Stimulated activated CD4-positive, alpha-beta T cell treated with anti-CD3 and anti-CD28 coated beads, Interleukin-1b, Interleukin-23, amount 100 ng/mL, for 1 hour (primary cell): Measurements from ENCODE around the gene TSC22D1.

Source experiments
- DNase-seq, 2 donors: peaks; one replicate each; pipeline ENCODE4 v3.0.0-alpha.2; 2020; ENCODE audit warnings: low read depth in 2 of 2

TSC22D1 gene

DNA sequence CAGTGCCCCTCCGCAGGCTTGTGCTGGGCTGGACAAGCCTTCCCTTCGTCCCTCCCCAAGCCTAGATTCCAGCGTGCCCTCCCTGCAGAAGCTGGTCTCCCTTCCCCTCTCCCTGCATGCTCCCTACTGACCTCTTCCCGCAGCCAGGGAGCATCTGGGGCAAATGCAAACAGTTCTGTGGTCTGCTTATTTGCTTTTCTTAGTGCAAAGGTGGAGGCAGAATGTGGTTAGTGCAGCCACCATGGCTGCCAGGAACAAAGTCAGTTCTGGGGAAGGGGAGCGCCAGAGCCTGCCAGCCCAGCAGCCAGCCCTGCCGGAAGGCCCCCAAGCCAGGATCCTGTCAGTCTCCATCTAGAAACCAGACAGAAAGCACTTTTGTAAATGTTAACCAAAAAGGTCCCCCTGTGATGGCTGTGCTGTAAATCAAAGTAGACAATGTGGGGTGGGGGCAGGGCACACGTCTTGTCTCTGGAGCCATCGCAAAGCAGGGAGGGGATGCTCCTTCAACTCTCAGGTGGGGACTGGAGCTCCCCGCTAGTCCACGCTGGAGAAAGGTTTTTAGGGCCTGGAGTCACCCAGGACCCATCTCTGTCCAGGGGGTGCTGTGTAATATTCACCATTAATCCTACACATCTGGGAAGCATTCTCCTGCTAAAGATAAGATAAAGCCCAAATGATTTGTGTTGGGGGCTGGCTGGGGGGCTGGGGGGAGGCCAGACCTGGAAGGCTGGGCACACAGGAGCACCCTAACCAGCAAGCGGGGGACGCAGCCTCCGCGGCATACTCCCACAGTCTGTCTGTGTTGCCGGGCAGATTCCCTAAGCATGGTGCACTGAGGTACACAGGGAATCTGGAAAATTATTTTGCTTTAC lies 171.6 kb downstream of the TSC22D1 start:
- no peak for DNase-seq

DNA sequence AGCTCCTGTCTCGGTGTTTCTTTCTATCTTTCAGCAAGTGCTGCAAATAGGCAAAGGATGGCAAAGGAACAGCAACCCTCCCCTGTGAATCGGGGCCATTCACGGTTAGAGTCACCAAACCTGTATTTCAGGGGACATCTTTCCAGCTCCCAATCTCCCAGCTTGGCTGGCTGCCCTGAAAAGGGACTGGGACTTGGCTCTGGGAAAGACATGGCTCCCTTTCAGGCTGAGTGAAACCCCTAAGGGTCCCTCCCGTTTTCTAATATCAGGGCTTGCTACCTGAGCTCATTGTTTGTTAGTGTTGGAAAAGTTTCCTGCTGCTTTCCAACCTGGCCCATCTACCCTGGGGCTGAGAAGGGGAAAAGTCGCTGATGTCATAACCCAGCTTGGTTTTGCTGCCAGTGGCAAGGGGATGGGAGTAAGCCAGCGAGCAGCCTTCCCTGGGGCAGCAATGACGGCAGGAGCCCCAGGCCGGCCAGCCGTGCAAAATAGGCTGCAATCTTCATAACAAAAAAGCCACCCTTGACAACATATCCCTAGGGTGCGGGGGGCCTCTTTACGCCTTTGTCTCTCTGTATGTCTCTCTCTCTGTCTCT lies 172.6 kb downstream of the TSC22D1 start:
- no peak for DNase-seq

DNA sequence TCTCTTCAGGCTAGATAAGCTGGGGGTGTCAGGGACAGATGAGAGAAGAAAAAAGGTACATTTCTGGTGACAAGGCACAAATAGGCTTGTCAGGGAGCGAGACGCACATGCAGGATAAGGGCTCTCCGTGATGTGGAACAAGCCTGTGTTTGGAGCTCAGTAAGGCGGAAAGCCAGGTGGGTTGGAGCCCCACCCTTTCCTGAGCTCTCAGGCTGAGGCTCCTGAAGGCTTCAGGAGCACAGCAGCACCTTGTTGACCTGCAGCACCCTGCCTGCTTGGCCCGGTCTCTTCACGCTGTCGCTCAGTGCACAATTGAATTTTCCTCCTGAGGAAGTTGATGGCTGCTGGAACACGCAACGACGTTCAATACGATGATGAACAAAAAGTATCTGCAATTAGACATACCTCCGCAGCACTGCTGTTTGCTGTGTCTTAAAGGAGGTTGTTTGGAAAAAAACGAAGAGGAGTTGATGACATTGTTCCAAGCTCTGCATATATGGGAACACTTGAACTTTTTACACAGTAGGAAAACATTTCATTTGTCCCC lies 173.2 kb downstream of the TSC22D1 start:
- no peak for DNase-seq

DNA sequence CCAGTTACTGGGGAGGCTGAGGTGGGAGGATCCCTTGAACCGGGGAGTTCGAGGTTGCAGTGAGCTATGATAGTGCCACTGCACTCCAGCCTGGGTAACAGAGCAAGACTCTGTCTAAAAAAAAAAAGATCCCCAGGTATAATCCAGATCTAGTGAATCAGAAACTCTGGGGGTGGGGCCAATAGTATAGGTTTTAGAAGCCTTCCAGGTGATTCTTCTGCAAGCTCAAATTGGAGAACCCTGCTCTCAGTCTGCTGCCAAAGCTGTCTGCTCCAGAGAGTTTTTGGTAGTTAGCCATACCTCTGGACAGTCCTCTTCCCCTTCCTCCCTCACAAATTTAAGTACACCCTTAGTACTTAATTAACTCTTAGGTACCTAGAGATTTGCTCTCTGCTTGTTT lies 174.6 kb downstream of the TSC22D1 start:
- DNase-seq, result no peak

DNA sequence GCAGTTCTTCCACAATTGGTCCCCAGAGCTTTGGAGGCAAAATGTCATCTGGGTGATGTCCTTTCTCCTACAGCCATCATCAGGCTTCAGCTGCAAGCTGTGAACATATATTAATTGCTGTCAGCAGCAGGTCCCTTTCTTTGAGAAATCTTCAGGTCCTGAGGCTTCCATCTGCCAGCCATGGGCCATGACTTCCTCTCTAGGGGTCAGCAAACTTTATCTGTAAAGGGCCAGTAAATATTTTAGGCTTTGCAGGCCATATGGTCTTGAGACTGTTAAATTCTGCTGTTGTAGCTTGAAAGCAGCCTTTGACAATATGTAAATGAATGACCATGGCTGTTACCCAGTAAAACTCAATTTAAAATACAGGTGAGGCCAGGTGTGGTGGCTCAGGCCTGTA lies 175.4 kb downstream of the TSC22D1 start:
- no peak for DNase-seq

DNA sequence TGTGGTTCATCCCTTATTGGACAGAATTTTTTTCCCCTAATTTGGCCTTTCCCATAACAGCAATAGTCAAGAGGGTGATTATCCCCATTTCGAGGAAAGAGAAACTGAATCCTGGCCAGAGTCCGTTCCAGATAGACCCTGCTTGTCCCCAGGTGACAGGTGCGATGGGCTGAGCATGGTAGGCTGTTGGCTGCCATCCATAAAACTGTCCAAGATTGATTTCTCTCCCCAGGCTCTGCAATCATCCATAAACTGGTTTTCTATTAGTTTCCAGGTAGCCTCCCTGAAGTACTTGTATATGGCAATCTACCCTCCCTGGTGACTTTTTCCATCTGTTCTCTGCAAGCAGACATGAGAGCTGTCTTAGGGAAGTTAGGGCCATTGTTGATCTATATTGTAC lies 177.1 kb downstream of the TSC22D1 start:
- DNase-seq, result no peak

DNA sequence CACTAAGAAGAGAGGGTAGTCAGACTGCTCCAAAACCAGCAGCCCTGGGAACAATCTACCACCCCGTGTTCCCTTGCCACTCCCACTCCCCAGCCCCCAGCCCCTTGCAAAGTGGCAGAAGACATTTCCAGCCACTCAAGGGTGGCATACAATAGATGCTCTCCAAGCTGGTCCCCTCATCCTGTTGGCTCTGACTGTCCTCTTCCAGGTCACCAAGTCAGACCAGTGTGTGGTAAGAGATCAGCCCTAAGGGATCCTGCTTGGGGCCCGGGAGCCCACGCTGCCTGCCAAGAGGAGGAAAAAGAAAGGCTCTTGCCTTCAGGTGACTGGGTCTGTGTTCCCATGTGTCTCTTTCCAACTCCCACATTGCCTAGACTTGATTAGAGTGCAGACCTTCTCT lies 177.5 kb downstream of the TSC22D1 start:
- no peak for DNase-seq

DNA sequence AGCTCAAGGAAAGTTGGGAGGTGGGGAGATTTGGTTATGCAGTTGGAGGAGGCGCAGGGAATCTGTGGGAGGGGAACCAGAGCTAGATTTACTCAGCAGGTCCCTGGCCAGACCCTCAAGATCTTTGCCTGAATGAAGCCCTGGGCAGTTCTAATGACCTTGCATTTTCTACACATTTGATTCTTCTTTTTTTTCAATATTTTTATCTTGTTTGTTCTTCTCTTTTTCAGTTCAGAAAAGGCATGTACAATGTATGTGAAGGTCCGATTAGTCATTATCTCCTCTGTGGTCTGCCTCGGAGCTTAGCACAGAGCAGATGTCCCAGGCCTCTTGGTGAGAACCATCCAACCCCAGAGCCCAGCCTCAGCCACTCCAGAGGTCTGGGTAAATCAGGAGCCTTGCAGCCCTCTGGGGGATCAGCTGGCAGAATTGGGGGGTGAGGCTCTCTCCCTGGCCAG lies 178.3 kb downstream of the TSC22D1 start:
- no peak for DNase-seq

DNA sequence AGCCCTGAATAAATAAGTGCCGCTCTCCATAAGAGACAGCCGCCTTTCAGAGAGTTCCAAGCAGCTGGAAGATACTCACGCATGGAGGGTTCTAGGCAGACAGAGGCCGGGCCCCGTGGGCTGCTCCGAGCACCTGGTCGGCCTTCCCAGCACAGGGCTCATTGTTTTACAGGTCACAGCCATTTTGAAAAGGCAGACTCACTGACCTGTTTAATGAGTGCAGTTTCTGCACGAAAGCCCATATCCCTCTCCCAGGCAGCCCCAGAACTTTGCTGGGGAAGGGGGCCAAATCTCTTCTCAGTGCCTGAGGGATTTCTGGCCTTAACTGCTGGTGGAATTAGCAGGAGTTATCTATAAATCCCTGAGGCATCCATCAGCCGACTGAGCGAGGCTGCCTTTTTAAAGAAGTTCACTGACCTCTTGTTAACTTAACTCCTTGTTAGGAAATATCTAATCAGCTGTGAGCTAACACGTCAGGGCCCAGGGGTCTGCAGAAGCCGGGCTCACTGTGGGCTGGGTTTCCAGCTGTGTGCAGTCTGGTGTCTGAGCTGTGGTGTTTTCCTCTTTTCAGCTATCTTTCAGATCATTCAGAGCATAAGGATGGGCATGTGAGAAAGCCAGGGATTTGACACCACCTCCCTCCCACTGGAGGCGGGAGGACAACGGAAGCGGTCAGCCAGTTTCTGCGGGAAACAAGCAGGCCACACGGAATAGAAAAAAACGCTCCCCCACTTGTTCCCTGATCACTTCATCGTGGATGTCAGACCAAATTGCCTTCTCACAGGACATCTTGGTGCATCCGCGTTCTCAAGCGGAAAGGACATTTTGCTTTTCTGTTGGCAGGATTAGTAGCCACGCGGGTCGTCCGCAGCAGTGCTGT lies 179.2 kb downstream of the TSC22D1 start:
- DNase-seq, result no peak

DNA sequence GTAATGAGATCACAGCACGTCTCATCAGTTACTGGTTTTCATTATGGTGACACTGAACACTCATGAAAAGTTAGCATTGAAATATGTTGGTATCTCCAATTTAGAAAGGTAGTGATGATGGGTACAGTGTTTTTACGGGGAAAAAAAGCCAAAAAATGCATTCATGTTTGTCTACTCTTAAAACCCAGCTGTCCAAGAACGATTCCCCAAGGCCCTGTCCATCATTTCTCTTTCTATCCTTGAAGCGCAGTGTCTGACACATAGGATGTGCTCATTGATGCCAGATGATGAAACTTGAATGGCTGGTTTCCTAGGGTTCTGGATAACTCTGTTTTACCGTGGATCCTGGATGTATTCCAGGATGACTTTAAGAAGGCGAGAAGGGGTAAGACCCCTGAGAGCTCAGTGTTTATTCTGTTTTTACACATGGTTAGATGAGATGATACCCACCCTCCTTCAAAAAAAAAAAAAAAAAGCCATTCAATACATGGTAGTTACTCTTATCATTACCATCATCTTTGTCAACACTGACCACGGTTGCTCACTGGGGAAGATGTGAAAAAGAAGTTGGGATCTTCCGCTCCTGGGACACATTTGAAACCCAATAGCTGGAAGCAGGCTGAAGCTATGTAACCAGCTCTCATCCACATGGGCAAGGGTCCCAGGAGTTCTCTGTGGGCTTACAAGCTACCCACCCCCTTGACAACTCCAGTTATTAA lies 180.0 kb downstream of the TSC22D1 start:
- no peak for DNase-seq

DNA sequence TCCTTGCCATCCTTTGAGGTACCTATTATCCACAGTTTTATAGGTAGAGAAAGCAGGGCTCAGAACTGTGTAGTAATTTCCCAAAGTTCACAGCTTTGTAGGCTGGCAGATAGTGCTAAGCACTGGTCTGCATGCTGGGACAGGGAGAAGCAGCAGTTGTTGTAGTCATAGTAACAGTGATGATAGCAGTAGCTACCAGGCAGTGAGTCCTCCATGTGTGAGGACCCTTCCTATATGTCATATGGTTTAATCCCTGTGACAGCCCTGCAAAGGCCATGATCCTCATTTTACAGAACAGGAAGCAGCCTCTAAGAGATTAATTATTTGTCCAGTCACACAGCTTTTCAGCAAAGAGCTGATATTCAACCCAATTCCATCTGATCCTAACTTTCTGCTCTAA lies 181.5 kb downstream of the TSC22D1 start:
- DNase-seq, result no peak

DNA sequence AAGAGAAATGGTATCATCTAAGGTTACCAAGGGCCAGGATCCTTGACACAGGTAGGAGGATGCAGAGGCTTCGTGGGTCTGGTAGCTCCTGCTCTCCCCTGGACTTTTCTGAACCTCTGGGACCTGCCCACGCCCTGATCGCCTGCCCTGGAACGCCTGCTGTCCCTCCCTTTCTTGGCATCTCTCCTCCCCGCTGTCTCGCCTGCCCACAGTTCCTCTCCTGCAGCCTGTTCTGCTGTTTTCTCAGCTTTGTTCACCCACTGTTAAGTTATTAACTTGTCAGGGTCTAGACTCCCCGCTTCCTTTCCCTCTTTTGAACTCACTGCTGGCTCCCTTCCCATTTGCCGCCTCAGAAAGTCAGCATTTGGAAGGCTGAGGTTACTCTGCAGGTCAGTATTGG lies 182.7 kb downstream of the TSC22D1 start:
- DNase-seq, result no peak

DNA sequence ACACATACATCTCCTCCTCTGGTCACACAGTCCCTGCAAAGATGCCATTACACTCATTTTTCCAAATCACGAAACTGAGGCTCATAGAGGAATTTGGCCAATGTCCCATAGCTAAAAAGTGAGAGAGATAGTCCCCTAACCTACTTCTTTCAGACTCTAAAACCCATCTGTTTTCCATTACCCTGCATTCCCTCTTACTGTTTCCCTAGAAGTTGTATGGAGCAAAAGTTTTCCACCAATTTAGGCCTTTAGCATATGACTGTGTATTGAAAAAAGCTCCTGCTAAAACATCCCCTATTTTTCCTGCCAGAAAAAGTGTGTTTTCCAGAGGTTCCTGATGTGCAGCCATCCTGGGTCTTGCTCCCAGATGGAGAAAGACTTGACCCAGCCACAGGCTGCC lies 186.3 kb downstream of the TSC22D1 start:
- no peak for DNase-seq

DNA sequence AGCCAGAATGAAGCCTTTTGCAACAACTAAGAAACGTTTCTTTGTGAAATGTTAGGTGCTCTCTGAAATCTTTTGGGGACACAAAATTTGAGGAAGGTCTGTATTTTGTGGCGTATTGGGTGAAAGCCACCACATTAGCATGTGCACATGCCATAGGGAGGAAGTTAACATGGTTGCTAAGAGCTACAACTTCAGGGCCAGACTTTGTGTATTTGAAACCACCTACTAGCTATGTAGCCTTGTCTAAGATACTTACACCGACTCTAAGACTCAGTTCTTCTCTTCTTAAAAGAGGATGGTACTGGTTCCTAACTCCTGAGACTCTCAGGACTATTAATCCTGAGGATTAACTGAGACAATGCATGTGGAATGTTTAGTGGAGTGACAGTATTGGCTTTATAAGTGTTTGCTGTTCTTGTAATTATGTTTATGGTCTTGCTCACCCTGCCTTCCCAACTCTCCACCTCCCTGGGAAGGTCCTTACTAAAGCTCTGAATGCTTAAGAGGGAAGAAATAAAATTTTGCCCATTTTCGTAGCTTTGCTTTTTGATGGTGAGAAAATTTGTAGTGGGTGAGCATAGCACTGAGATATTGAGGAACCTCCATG lies 187.0 kb downstream of the TSC22D1 start:
- DNase-seq, result no peak

DNA sequence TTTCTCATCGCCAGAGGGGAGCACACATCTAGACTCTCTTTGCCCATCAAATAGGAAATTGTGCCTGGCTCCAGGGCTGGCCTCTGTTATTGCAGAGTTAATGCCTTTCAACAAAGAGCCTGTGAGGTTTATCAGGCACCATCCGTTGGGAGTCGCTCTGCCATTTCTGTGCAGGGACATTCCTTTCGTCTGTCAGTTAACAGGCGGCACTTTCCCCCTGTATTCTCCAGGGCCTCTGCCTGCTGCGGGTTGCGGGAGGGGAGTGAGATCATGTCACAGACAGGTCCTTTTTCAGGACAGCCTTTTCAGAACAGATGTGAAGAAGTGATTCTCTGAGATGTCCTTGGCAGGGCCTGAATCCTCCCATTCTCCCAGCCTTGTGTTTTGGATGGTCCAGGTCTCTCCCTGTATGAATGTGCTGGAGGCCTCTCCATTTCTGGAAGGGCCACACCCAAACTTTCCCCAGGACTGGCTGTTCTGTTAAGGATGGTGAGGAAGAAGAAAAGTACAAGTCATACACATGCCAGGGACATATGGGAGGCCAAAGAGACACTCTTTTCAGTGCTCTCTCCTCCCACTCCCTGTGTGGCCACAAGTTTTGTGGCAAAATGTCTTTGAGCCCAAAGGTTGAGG lies 187.6 kb downstream of the TSC22D1 start:
- DNase-seq, result no peak

DNA sequence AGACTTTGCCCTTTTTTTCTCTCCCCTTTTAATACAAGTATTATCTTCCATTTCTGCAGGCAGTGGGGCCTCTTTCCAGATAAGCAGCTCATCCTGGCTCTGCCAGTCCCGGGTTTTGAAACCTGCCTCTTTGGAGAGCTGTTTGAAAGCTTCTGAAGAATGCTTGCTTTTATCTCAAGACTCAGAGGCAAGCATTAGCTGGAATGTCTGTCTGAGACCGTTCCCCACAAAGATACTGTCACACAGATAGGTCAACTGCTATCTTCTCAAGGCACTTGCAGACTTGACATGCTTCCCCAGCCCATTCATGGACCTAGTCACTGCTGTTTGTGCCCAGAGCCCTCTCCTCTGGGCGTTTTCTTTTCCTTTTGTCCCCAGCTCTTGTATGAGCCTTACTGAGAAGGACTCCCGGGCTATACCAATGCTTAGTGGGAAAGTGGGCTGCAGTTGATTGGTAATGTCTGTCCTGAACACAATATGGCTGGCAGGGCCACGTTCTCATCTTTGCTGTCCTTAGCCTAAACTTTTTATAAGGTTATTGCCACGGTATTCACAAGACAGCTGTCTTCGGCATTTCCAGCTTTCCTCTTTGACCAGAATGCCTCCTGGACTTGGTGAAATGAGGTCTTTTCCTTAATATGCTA lies 189.1 kb downstream of the TSC22D1 start:
- DNase-seq, result no peak

DNA sequence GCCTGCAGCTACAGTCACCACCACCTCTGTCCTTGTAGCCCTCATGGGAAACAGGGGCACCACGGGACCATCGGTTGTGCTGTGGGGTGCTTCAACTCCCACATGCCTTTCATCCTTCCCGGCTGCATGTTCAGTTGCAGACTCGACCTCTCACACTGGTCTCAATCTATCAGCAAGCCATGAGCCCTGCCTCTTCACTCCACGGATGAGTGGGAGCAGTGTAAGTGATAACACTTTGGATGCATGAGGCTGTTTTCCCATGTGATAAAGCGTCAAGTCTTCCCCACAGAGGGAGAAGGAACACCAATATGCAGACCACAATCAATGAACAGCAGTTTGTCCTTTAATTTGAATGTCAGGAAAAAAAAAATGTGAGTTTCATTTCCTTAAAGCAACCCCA lies 190.3 kb downstream of the TSC22D1 start:
- no peak for DNase-seq

DNA sequence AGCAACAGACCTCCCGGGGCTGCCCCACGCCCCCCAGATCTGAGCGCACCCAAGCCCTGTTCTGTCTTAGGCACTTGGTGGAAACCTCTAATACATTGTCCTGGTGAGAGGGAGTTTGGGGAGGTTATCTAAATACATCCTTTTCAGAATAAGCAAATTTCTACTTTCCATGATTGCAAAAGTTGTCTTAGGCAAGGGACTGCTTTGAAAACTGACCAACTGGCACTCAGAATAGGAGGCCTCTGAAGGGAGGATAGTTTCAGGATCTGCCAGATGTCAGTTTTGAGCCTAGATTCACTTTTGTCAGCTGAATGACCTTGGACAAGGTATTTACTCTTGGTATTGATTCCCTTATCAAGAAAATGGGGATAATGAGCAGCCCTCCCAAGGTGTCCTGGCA lies 190.7 kb downstream of the TSC22D1 start:
- no peak for DNase-seq

DNA sequence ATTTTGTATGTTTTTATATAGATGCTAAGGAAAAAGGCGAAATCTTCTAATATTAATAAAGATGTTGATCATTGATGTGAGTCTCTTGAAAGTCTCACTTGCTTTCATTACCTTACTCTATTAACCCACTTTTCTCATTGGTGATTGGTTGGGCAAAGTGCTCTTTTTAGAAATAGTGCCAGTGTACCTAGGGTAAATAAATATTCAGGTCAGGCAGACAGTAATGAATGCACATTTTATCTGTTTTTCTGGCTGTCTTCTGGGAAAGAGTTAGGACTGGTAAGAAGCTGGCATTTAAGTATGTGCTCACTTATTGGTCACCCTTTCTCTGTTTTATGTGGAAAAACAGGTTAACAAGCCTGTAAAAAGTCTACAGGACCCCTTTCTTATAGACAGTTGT lies 191.4 kb downstream of the TSC22D1 start:
- no peak for DNase-seq

DNA sequence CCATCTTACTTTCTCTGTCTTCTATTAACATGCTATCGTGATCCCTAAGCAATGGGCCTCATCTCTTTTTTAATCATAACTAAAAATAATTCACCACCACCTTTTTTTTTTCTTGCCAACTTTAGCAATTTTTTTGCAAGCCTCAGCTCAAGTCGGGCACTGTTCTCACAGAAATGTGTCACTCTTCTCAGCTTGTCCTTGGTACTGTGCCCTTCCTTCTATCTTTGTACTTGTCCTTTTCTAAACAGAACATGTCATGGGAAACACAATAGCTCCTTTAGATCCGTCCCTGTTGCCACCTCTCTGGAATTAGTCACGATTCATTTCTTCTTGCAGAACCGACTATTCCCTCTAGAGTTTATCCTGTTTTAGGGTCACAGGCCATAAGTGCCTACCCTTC lies 192.2 kb downstream of the TSC22D1 start:
- no peak for DNase-seq
